PC-3 (cell line): Measurements from ENCODE around the gene WDR26.
A peak's percentile ranks its signal among the peaks of the same experiment; 100 is the strongest.

Experiments
- CTCF ChIP-seq: fragments of 300-600 bp; sonication (generic); conservative IDR thresholded peaks from 2 replicates; pipeline ENCODE4 v1.5.1; 2017; ENCODE audit warnings: antibody characterized with exemption, low read depth, mild to moderate bottlenecking, low read length
- EZH2 ChIP-seq: fragments of 300-600 bp; sonication (generic); IDR thresholded peaks from one replicate; pipeline ENCODE4 v1.6.1; 2017; ENCODE audit warnings: antibody characterized with exemption, mild to moderate bottlenecking, low read length; ENCODE audit not compliant: unreplicated experiment
- EZH2phosphoT487 ChIP-seq: fragments of 300-600 bp; sonication (generic); IDR thresholded peaks from 2 replicates; pipeline ENCODE4 v1.6.1; 2018; ENCODE audit warnings: mild to moderate bottlenecking, antibody characterized with exemption, low read length, borderline replicate concordance

- TF ChIP-seq CTCF: 0 out of 2 replicates have a peak, but pooled peaks have one; percentile 4
- TF ChIP-seq EZH2: no peak
- no peak for TF ChIP-seq EZH2phosphoT487
Observed at GRCh38 chr1:224457782-224458144, 23.2 kb upstream of the WDR26 start.
